ENCODE results near the gene BOLA3.

- TF ChIP-seq, protein P1, sequence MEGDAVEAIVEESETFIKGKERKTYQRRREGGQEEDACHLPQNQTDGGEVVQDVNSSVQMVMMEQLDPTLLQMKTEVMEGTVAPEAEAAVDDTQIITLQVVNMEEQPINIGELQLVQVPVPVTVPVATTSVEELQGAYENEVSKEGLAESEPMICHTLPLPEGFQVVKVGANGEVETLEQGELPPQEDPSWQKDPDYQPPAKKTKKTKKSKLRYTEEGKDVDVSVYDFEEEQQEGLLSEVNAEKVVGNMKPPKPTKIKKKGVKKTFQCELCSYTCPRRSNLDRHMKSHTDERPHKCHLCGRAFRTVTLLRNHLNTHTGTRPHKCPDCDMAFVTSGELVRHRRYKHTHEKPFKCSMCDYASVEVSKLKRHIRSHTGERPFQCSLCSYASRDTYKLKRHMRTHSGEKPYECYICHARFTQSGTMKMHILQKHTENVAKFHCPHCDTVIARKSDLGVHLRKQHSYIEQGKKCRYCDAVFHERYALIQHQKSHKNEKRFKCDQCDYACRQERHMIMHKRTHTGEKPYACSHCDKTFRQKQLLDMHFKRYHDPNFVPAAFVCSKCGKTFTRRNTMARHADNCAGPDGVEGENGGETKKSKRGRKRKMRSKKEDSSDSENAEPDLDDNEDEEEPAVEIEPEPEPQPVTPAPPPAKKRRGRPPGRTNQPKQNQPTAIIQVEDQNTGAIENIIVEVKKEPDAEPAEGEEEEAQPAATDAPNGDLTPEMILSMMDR (IDR thresholded peaks at IDR 0.05): no peak
- no peak for TF ChIP-seq POLR2A (IDR thresholded peaks at IDR 0.05)
These were observed 40.4 kb upstream of the BOLA3 start for GRCh38 chr2:74188018-74188601.
